Natural killer cell (primary cell): ENCODE measurements around the gene CES2. TPM values are rescaled to one million over a fixed set of nuclear protein-coding genes. Genes with fewer than 3 reads are reported as not detected.

Source experiments
- ATAC-seq, 3 donors: fragments of 150-1000 bp in 2 of 3; fragments of 200-7000 bp in 1 of 3; cut with Tn5 transposase; 1 replicate in 1 of 3; 2 replicates in 2 of 3; pipeline ENCODE4 v1.10.0; 2021; ENCODE audit warnings: mild to moderate bottlenecking in 2 of 3, moderate library complexity in 2 of 3
- DNase-seq, 2 donors: peaks; one replicate each; pipeline versions ENCODE4 v3.0.0 to v3.0.0-alpha.2; 2013 to 2021; ENCODE audit warnings: mixed read lengths in 1 of 2
- H3K27ac ChIP-seq: one replicate; pipeline ENCODE4 v1.5.1; 2013; ENCODE audit warnings: mild to moderate bottlenecking, low read length
- H3K27me3 ChIP-seq: one replicate; pipeline ENCODE4 v1.6.1; 2013; ENCODE audit warnings: low read length; ENCODE audit not compliant: control insufficient read depth, insufficient read depth
- H3K36me3 ChIP-seq: one replicate; pipeline ENCODE4 v1.6.1; 2013; ENCODE audit warnings: low read length; ENCODE audit not compliant: control insufficient read depth, insufficient read depth
- H3K4me1 ChIP-seq: one replicate; pipeline ENCODE4 v1.6.1; 2013; ENCODE audit warnings: low read length; ENCODE audit not compliant: control insufficient read depth, insufficient read depth
- H3K4me3 ChIP-seq: one replicate; pipeline ENCODE4 v1.5.1; 2013; ENCODE audit warnings: low read length
- H3K9me3 ChIP-seq: one replicate; pipeline ENCODE4 v1.6.1; 2013; ENCODE audit warnings: low read length; ENCODE audit not compliant: control insufficient read depth, insufficient read depth
- H3K27ac Mint-ChIP-seq, 2 donors: one replicate each; pipeline ENCODE4 v1.8.0; 2022; ENCODE audit warnings: mild to moderate bottlenecking in 2 of 2, mixed read lengths in 2 of 2, moderate library complexity in 1 of 2
- H3K27me3 Mint-ChIP-seq, 2 donors: one replicate each; pipeline ENCODE4 v1.8.0; 2022; ENCODE audit warnings: low read depth in 2 of 2, mixed read lengths in 2 of 2
- H3K36me3 Mint-ChIP-seq: one replicate; pipeline ENCODE4 v1.8.0; 2022; ENCODE audit warnings: mixed read lengths
- H3K4me1 Mint-ChIP-seq, 2 donors: one replicate each; pipeline ENCODE4 v1.8.0; 2022; ENCODE audit warnings: mixed read lengths in 2 of 2
- H3K4me3 Mint-ChIP-seq: one replicate; pipeline ENCODE4 v1.8.0; 2022; ENCODE audit warnings: mild to moderate bottlenecking, moderate library complexity, mixed read lengths
- H3K9me3 Mint-ChIP-seq, 2 donors: one replicate each; pipeline ENCODE4 v1.8.0; 2022; ENCODE audit warnings: mixed read lengths in 2 of 2
- WGBS: methylation state at CpG from one replicate; pipeline ENCODE4 v1.1.7; 2013; ENCODE audit warnings: missing lambda C conversion rate; ENCODE audit not compliant: insufficient coverage; 5-methylcytosine and 5-hydroxymethylcytosine counted together
- intact Hi-C: fragments of 100-400 bp; cut with micrococcal nuclease; formaldehyde crosslinking; loops from one replicate; pipeline ENCODE4 v1.14.2; 2022
- total RNA-seq, 4 donors: library from RNA; stranded (reverse); fragments of 120-200 nt in 1 of 4; gene quantifications; one replicate each; pipeline versions ENCODE4 v1.2.3 to v1.2.4, GENCODE V29; 2013 to 2022
- TF ChIP-seq, protein P1 (sequence below): fragments of 200-600 bp; IDR thresholded peaks from one replicate; pipeline ENCODE4 v1.8.0; 2022; ENCODE audit warnings: antibody characterized with exemption

The CES2 gene
- total RNA-seq, 3 donors from 2014 or later (not counting 1 experiment from before 2014, with no cell fraction given) = 26.9 to 33.6 (median 33.1) TPM

GRCh38 chr16:66925322-66925840 is 9.9 kb upstream of the CES2 start, which contains the start of gene RRAD:
TSS of gene RRAD (minus strand) at chr16:66925535. CDS start at chr16:66925179, 356 bp downstream.
- Mint-ChIP-seq H3K36me3 (no peaks in the 10 kb centered on the region), H3K4me1 (peaks cover 0 to 13% of the 10 kb centered on the region in 2 donors), H3K9me3 (no peaks in the 10 kb centered on the region), H3K27ac (peak within 1 kb of the TSS; percentile 46 to 66), H3K4me3 (peak within 1 kb of the TSS; percentile 80), H3K27me3 (peaks cover 10 to 29% of the 10 kb centered on the region in 2 donors)
- Histone ChIP-seq H3K4me3 (peak within 1 kb of the TSS; percentile 26), H3K4me1 (peaks cover 13% of the 10 kb centered on the region), H3K36me3 (no peaks in the 10 kb centered on the region), H3K27me3 (peaks cover 19% of the 10 kb centered on the region), H3K27ac (no peak within 1 kb of the TSS), H3K9me3 (no peaks in the 10 kb centered on the region)
- intact Hi-C loops = no loop called here
- TF ChIP-seq, protein P1, sequence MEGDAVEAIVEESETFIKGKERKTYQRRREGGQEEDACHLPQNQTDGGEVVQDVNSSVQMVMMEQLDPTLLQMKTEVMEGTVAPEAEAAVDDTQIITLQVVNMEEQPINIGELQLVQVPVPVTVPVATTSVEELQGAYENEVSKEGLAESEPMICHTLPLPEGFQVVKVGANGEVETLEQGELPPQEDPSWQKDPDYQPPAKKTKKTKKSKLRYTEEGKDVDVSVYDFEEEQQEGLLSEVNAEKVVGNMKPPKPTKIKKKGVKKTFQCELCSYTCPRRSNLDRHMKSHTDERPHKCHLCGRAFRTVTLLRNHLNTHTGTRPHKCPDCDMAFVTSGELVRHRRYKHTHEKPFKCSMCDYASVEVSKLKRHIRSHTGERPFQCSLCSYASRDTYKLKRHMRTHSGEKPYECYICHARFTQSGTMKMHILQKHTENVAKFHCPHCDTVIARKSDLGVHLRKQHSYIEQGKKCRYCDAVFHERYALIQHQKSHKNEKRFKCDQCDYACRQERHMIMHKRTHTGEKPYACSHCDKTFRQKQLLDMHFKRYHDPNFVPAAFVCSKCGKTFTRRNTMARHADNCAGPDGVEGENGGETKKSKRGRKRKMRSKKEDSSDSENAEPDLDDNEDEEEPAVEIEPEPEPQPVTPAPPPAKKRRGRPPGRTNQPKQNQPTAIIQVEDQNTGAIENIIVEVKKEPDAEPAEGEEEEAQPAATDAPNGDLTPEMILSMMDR = no peak
- DNase-seq = peak; percentile 26 to 34
- WGBS = 13% methylated on average over 32 of the region's 42 CpGs
- peak; percentile 27 to 64 (median 58) for ATAC-seq

DNA sequence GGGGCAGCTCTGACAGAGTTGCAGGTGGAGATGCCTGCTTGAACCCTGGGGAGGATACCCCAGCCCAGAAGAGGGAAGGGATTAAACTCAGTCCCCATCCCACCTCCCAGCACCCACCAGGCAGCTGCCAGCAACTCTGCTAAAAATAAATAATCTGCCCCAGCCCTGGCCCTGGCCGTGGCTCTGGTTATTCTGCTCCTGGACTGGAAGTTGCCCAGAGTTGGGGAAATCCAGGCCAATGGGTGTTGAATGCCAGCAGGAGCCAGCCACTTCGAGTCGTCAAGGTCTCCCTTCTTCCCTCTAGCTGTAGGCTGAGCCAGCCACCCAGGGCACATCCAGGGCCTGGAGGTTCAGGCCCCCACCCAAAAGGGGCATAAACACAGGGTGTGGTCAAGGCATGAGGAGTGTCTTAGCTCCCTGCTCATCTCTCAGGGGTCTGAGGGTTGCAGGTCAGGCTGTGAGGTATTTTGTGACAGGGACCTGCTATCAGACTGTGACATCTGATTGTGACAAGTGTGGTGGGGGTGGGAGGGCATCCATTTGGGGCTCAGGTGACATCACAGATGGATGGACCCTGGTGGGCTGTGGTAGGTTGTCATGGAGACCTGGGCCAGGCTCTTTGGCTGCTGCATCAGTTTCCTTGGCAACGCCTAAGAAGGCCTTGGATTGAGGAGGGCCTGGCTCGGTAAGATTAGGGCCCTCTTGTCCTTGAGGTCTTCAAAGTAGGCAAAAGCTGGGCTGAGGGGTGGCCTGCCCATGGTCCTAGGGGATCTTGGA is 9.0 kb upstream of the CES2 start:
- Mint-ChIP-seq H3K27ac (peak overlapping the region in 1 of 2 donors; percentile 66), H3K9me3 (no peaks in the 10 kb centered on the region), H3K4me3 (peak overlapping the region; percentile 80), H3K27me3 (peaks cover 10 to 24% of the 10 kb centered on the region in 2 donors), H3K4me1 (peaks cover 0 to 13% of the 10 kb centered on the region in 2 donors), H3K36me3 (no peaks in the 10 kb centered on the region)
- DNase-seq (no peak), ATAC-seq (no peak)
- intact Hi-C loops = no loop called here
- TF ChIP-seq, protein P1 = no peak
- Histone ChIP-seq H3K27me3 (peaks cover 17% of the 10 kb centered on the region), H3K4me3 (no peak overlapping the region), H3K9me3 (no peaks in the 10 kb centered on the region), H3K36me3 (no peaks in the 10 kb centered on the region), H3K27ac (no peak overlapping the region), H3K4me1 (peaks cover 13% of the 10 kb centered on the region)
- 89% methylated on average over 5 of the region's 5 CpGs for WGBS

GRCh38 chr16:66926961-66927436 is 8.3 kb upstream of the CES2 start:
- H3K4me1 Mint-ChIP-seq = peaks cover 5 to 18% of the 10 kb centered on the region in 2 donors

More at GRCh38 chr16:66926961-66927436, 8.3 kb upstream of the CES2 start:
- ATAC-seq = no peak
- DNase-seq = no peak
- H3K27me3 ChIP-seq = peaks cover 17% of the 10 kb centered on the region
- Mint-ChIP-seq H3K36me3 (no peaks in the 10 kb centered on the region), H3K27me3 (peaks cover 10 to 22% of the 10 kb centered on the region in 2 donors), H3K27ac (no peak overlapping the region), H3K9me3 (no peaks in the 10 kb centered on the region), H3K4me3 (no peak overlapping the region)
- H3K27ac ChIP-seq = no peak overlapping the region
- WGBS = 73% methylated on average over 2 of the region's 3 CpGs
- no peaks in the 10 kb centered on the region for H3K9me3 ChIP-seq
- TF ChIP-seq, protein P1 = no peak
- no peaks in the 10 kb centered on the region for H3K36me3 ChIP-seq
- intact Hi-C loops = no loop called here
- H3K4me1 ChIP-seq = peaks cover 13% of the 10 kb centered on the region
- no peak overlapping the region for H3K4me3 ChIP-seq
